Left lung (tissue), 10 donors: ENCODE results near the gene CADM2. TPM values are rescaled to one million over a fixed set of nuclear protein-coding genes. Genes with fewer than 3 reads are reported as not detected.

Experiments
- ATAC-seq: fragments of 200-7000 bp; cut with Tn5 transposase; one replicate; pipeline ENCODE4 v1.9.1; 2020; ENCODE audit warnings: moderate library complexity
- DNase-seq, 4 donors: peaks; one replicate each; pipeline ENCODE4 v3.0.0-alpha.2; 2013 to 2020
- H3K27ac ChIP-seq, 2 donors: fragments of 200-600 bp; sonication (generic) in 1 of 2; one replicate each; pipeline versions ENCODE4 v1.5.0 to v1.8.0; 2020 to 2021
- H3K27me3 ChIP-seq, 2 donors: fragments of 200-600 bp; sonication (generic) in 1 of 2; one replicate each; pipeline versions ENCODE4 v1.5.0 to v1.8.0; 2020 to 2021
- H3K36me3 ChIP-seq, 2 donors: fragments of 200-600 bp; sonication (generic) in 1 of 2; one replicate each; pipeline versions ENCODE4 v1.5.0 to v1.8.0; 2020 to 2021
- H3K4me1 ChIP-seq, 2 donors: fragments of 200-600 bp; one replicate each; pipeline ENCODE4 v1.8.0; 2021
- H3K4me3 ChIP-seq, 2 donors: fragments of 200-600 bp; sonication (generic) in 1 of 2; one replicate each; pipeline versions ENCODE4 v1.5.0 to v1.8.0; 2020 to 2021; ENCODE audit warnings: mild to moderate bottlenecking in 1 of 2
- H3K9me3 ChIP-seq, 2 donors: fragments of 200-600 bp; sonication (generic) in 1 of 2; one replicate each; pipeline versions ENCODE4 v1.5.0 to v1.8.0; 2020 to 2021
- intact Hi-C, 2 donors: fragments of 100-400 bp; cut with DNase I; formaldehyde crosslinking; loops; one replicate each; pipeline versions ENCODE4 v1.11.2 to v1.14.2; 2022
- polyA plus RNA-seq, 6 donors: library from polyadenylated mRNA; unstranded; fragments of 120-200 nt; gene quantifications; one replicate each; pipeline ENCODE4 v1.2.1, GENCODE V29; 2013; ENCODE audit not compliant: insufficient read length in 6 of 6
- total RNA-seq, 2 donors: library from RNA; stranded (reverse); fragmentation: NEBNext Ultra II Directional; extraction: Animal tissue kit (Norgen Biotek cat#: 25700); gene quantifications; one replicate each; pipeline ENCODE4 v1.2.1, GENCODE V29; 2021
- TF ChIP-seq, protein P1 (sequence below), 2 donors: fragments of 200-600 bp; sonication (generic) in 1 of 2; IDR thresholded peaks; one replicate each; pipeline versions ENCODE4 v1.5.0 to v1.8.0; 2021; ENCODE audit warnings: antibody characterized with exemption in 2 of 2
- donor health status: DM: no; HTN: yes; CAD: no.
- donor health status: DM: no; HTN: no; CAD: no.

The CADM2 gene
- total and polyA plus RNA-seq, 8 donors, result 0.16 to 2.3 (median 0.74) TPM

DNA sequence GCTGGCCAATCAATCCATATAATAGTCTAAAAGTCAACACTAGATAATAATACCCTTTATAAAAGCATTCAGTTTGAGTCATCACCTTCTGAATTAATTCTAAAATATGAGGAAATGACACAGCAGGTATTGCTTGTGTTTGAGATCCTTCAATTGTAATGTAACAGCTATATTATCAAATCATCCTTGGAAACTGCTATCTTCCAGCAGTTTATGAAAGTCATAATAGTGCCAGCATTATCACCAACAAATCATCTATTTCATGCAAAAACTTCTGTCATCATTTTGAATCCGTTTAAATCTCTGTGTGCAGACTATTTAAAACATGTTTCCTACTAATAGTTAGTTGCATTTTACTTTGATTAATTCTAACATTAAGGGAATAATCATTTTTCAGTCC lies 468.7 kb downstream of the CADM2 start:
- Histone ChIP-seq H3K36me3 (no peaks in the 10 kb centered on the region), H3K9me3 (peaks cover 0 to 2% of the 10 kb centered on the region in 2 donors), H3K27ac (no peak overlapping the region), H3K4me3 (no peak overlapping the region), H3K4me1 (no peaks in the 10 kb centered on the region), H3K27me3 (no peaks in the 10 kb centered on the region)
- DNase-seq, result no peak
- TF ChIP-seq, protein P1, sequence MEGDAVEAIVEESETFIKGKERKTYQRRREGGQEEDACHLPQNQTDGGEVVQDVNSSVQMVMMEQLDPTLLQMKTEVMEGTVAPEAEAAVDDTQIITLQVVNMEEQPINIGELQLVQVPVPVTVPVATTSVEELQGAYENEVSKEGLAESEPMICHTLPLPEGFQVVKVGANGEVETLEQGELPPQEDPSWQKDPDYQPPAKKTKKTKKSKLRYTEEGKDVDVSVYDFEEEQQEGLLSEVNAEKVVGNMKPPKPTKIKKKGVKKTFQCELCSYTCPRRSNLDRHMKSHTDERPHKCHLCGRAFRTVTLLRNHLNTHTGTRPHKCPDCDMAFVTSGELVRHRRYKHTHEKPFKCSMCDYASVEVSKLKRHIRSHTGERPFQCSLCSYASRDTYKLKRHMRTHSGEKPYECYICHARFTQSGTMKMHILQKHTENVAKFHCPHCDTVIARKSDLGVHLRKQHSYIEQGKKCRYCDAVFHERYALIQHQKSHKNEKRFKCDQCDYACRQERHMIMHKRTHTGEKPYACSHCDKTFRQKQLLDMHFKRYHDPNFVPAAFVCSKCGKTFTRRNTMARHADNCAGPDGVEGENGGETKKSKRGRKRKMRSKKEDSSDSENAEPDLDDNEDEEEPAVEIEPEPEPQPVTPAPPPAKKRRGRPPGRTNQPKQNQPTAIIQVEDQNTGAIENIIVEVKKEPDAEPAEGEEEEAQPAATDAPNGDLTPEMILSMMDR (IDR thresholded peaks at IDR 0.05), result no peak
- intact Hi-C loops, result no loop called here
- no peak for ATAC-seq

DNA sequence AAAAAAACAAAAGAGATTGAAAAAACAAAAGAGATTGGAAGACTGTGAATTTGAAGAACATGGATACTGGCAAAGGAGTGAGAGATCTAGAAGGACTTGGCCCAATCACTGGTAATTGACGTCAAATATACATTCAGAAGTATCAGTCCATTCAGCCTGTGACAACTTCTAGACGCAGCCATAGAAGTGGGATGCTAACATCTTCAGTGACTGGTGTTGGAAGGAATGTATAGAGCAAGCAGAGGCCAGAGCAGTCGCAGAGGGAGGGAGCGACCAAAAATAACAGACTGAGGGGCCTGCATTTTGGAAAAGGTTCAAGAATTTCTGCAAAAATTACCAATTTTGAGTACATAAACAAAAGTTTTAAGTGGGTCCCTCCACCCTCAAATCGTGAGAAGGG lies 473.3 kb downstream of the CADM2 start:
- Histone ChIP-seq H3K27ac (no peak overlapping the region), H3K4me1 (no peaks in the 10 kb centered on the region), H3K27me3 (no peaks in the 10 kb centered on the region), H3K4me3 (no peak overlapping the region), H3K36me3 (no peaks in the 10 kb centered on the region), H3K9me3 (no peaks in the 10 kb centered on the region)
- ATAC-seq, result no peak
- DNase-seq, result no peak
- intact Hi-C loops, result no loop called here
- TF ChIP-seq, protein P1 (IDR thresholded peaks at IDR 0.05), result no peak

GRCh38 chr3:85433319-85433718 lies 474.5 kb downstream of the CADM2 start:
- no peak overlapping the region for H3K27ac ChIP-seq
- no peaks in the 10 kb centered on the region for H3K9me3 ChIP-seq
- TF ChIP-seq, protein P1 (IDR thresholded peaks at IDR 0.05), result no peak
- no peaks in the 10 kb centered on the region for H3K4me1 ChIP-seq
- no peaks in the 10 kb centered on the region for H3K27me3 ChIP-seq
- H3K36me3 ChIP-seq, result no peaks in the 10 kb centered on the region
- intact Hi-C loops, result no loop called here
- H3K4me3 ChIP-seq, result no peak overlapping the region
- ATAC-seq (no peak), DNase-seq (no peak)

- no peak for DNase-seq
- TF ChIP-seq, protein P1 (IDR thresholded peaks at IDR 0.05), result no peak
- Histone ChIP-seq H3K4me1 (no peaks in the 10 kb centered on the region), H3K27ac (no peak overlapping the region), H3K36me3 (no peaks in the 10 kb centered on the region), H3K27me3 (no peaks in the 10 kb centered on the region), H3K4me3 (no peak overlapping the region), H3K9me3 (no peaks in the 10 kb centered on the region)
- no peak for ATAC-seq
- intact Hi-C loops, result no loop called here
Measured at GRCh38 chr3:85455561-85456200, 496.9 kb downstream of the CADM2 start.

GRCh38 chr3:85474241-85474640 lies 515.5 kb downstream of the CADM2 start:
- Histone ChIP-seq H3K4me3 (no peak overlapping the region), H3K27ac (no peak overlapping the region), H3K4me1 (no peaks in the 10 kb centered on the region), H3K36me3 (no peaks in the 10 kb centered on the region), H3K9me3 (no peaks in the 10 kb centered on the region), H3K27me3 (no peaks in the 10 kb centered on the region)
- TF ChIP-seq, protein P1 (IDR thresholded peaks at IDR 0.05), result no peak
- intact Hi-C loops, result no loop called here
- ATAC-seq (no peak), DNase-seq (no peak)
